Neural cell (in vitro differentiated cells): ENCODE data around the gene UBE3B.

Experiments
- EZH2 ChIP-seq: fragments of 200-600, 300-800 bp; shearing (Covaris generic), sonication (generic); IDR thresholded peaks from 2 replicates; pipeline ENCODE4 v1.6.1; 2014; ENCODE audit warnings: antibody characterized with exemption, low read length, borderline replicate concordance, mild to moderate bottlenecking; ENCODE audit not compliant: insufficient read depth, poor library complexity, severe bottlenecking
- TF ChIP-seq, protein P1 (sequence below): fragments of 450-650 bp; IDR thresholded peaks from 2 replicates; pipeline ENCODE4 v1.5.1; 2014; ENCODE audit warnings: antibody characterized with exemption, mild to moderate bottlenecking, moderate library complexity; ENCODE audit not compliant: poor library complexity, severe bottlenecking

DNA sequence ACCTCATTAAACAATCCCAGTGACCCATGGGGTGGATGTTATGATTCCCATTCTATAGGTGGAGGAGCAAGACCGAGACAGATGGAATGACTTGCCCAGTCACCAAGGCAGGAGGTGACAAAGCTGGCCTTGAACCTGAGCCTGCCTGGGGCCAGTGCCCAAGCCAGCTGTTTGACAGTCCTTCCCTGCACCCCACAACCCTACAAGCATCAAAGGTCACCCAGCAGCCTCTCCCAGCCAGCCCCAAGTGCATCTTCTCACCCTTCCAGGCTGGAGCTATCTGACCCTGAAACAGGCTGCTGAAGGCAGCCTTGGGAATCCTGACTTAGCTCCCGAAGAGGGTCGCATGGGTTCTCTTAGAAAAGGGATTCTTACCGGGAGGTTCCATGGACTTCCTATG, 75.5 kb downstream of the UBE3B start:
- TF ChIP-seq, protein P1, sequence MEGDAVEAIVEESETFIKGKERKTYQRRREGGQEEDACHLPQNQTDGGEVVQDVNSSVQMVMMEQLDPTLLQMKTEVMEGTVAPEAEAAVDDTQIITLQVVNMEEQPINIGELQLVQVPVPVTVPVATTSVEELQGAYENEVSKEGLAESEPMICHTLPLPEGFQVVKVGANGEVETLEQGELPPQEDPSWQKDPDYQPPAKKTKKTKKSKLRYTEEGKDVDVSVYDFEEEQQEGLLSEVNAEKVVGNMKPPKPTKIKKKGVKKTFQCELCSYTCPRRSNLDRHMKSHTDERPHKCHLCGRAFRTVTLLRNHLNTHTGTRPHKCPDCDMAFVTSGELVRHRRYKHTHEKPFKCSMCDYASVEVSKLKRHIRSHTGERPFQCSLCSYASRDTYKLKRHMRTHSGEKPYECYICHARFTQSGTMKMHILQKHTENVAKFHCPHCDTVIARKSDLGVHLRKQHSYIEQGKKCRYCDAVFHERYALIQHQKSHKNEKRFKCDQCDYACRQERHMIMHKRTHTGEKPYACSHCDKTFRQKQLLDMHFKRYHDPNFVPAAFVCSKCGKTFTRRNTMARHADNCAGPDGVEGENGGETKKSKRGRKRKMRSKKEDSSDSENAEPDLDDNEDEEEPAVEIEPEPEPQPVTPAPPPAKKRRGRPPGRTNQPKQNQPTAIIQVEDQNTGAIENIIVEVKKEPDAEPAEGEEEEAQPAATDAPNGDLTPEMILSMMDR, result no peak
- TF ChIP-seq EZH2, result no peak
